GM12892 (cell line): Measurements from ENCODE around the gene ZNF619.

Experiments
- POLR2A ChIP-seq: IDR thresholded peaks from 2 replicates; pipeline ENCODE4 v1.6.1; 2011; ENCODE audit warnings: low read depth, low read length, control low read depth
- POLR2AphosphoS5 ChIP-seq: IDR thresholded peaks from 2 replicates; pipeline ENCODE4 v1.6.1; 2011; ENCODE audit warnings: low read depth, low read length, control low read depth

DNA sequence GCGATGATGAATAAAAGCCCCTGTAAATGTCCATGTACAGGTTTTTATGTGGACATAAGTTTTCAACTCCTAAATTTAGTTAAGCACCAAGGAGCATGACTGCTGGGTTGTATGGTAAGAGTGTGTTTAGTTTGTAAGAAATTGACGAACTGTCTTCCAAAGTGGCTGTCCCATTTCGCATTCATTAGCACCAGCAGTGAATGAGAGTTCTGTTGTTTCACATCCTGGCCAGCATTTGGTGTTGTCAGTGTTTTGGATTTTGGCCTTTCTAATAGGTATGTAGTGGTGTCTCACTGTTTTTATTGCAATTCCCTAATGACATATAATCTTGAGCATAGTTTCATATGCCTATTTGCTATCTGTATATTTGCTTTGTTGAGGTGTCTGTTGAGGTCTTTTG, 51.5 kb downstream of the ZNF619 start:
- no peak for TF ChIP-seq POLR2AphosphoS5
- TF ChIP-seq POLR2A = no peak
